NCI-H2081 (cell line): ENCODE measurements around the gene IFI30.
"Not testable (repeated sequence)": the region's sequence is repeated elsewhere in the genome, so short reads cannot be mapped to it uniquely, and the experiment has no call there.

ENCODE experiments used
- DNase-seq, 2 experiments: peaks; one replicate each; lab custom pipeline; 2025; lab: John Stamatoyannopoulos, UW

Gene IFI30

DNA sequence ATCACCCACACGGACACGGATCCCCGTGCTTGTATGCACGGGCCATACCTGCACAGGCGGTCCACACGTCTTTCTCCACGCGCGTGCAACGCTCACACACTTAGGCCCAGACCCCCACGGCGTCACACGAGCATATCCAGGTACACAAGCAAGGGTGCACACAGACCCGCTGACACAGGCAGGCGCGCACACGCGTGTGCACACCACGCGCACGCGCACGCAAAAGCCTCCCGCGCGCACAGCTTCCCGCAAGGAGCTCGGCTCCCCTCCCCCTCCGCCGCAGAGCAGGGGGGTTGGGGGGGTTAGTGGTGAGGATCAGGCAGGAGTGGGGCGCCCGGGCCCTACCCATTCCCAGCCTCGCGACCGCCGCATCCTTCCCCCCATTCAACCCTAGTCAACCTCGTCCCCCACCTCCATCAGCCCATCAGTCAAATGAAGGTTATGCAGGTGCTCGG is 29.8 kb downstream of the IFI30 start:
- peak; percentile 27 to 49 for DNase-seq

DNA sequence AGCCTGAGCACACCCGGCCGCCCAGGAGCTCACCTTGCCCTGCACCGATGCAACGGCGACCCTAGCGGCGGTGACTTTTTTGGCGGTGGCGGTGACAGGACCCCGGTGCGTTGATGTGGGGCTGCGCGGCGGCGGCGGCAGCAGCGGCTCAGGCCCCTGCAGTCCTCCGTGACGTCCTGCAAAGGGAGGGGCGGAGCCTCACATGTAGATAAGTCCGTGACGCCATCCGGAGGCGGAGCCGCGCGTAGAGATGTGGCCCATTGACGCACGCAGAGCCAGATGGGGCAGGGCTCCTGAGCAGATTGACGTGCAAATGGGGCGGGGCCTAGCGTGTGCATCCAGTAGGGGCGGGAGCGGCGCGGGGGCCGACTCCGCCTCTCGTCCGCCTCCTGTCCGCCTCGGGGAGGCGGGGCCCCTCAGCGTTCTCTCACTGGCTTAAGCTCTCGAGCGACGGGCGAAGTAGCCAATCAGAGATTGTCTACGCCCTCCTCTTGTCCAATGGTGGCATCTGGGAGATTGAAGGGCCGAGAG is 30.3 kb downstream of the IFI30 start, which contains the start of gene RAB3A:
Gene RAB3A, minus strand, starts transcription at position 180 of the 531 bp plus-strand sequence. CDS start 1,302 bp downstream, outside the sequence.
- peak; percentile 100 for DNase-seq

DNA sequence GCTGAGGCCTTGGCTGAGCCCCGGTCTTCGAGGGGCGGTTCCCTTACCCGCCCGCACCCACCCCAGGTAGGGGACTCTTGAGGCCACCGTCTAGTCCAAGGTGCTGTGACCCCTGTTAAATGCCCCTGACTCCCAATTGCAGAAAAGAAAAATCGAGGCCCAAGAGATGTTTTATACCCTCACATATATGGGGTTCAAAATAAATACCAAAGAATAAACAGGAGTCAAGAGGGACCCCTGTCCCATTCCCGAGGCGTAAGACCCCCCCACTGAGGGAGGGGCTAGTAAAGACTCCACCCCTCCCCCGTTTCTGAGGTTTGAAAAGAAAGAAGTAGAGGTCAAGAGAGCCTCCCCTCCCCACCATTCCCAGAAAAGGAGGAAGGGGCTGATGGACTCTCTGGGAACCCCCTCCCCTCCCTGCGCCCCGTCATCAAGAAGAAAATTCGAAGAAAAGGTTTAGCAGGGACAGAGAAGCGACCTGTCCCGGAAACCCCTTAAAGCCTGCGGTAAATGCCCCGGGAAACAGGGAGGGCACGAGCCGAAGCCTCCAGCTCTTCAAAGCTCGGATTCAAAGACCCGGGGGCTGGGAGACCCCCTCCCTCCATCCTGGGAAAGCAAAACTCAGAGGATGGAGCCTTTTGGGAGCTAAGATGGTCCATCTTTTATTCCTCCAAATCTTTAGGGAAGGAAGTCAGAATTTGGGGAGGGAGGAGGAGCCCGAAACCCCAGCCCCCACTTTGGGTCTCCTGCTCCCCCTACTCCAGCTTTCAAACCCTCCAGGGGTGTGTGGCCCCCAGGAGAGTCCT is 31.0 kb downstream of the IFI30 start:
- peak; percentile 77 to 80 for DNase-seq

- peak; percentile 46 to 54 for DNase-seq
These were observed 31.7 kb downstream of the IFI30 start for GRCh38 chr19:18205200-18205892.

- no peak for DNase-seq
These were observed 32.4 kb downstream of the IFI30 start for GRCh38 chr19:18206018-18206417.

DNA sequence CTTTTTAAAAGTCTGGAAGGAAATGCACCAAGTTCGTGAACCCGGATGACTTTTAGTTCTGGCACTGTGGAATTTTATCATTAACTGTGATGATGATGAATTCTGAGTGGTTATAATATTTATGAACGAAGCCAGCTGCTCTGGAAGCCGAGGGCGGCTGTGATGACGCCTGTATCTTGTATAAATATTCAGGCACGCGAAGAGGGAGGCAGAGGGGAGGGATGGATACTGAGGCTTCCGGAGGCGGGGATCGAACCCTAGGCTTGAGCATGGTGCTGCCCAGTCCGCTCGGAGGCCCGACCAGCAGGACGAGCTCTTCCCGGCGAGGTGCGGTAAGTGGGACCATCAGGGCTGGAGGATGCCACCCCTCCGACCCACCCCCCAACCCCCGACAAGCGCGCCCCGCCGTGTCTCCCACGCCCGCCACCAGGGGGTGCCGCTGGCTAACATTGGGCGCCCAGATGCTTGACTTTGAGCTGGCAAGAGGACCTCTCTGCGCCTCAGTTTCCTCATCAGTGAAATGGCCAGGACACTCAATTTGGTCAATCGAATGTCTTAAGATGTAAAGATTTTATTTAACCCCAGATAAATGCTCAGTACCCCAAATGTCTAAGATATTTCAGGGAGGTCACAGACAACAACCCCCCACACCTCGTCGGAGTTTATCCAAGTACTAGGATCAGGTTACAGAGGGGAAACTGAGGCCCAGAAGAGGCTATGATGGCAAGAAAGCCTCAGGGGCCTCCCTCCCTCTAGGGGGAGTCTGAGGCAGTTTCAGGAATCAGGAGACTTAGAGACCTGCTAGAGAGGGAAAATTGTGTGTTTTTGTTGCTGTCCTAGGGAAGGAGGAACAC is 34.7 kb downstream of the IFI30 start:
- DNase-seq = no peak

DNA sequence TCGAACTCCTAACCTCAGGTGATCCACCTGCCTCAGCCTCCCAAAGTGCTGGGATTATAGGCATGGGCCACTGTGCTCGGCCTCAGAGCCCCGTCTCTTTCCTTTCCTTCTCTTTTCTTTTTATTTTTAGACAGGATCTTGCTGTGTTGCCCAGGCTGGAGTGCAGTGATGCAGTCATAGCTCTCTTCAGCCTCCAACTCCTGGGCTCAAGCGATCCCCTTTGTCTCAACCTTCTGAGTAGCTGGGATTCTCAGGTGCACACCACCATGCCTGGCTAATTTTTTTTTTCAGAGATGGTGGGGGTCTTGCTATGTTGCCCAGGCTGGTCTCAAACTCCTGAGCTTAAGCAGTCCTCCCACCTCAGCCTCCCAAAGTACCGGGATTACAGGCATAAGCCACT is 36.3 kb downstream of the IFI30 start:
- DNase-seq = not testable (repeated sequence)

- no peak for DNase-seq
These were observed 38.1 kb downstream of the IFI30 start for GRCh38 chr19:18211683-18212082.

DNA sequence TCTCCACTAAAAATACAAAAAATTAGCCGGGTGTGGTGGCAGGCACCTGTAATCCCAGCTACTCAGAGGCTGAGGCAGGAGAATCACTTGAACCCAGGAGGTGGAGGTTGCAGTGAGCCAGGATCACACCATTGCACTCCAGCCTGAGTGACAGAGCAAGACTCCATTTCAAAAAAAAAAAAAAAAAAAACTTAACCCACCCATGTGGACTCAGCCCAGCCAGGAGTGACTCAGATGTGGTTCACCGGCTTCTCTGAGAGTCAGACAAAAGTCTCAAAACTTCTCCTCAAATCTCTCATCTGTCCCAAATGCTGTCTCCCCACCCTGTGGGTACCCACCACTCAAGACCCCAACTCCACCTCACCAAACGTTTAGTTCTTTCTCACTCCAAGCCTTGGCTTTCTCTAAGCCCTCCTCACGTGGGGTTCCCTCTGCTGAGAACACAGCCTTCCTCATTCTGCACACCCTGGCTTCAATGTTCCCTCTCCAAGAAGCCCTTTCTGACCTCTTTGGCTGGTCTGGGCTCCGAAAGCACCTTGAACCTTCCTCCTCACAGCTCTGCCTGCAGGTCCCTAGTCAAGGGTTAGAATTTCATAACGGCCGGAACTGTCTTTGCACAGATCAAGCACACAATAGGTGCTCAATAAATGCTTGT is 41.3 kb downstream of the IFI30 start:
- DNase-seq = no peak

DNA sequence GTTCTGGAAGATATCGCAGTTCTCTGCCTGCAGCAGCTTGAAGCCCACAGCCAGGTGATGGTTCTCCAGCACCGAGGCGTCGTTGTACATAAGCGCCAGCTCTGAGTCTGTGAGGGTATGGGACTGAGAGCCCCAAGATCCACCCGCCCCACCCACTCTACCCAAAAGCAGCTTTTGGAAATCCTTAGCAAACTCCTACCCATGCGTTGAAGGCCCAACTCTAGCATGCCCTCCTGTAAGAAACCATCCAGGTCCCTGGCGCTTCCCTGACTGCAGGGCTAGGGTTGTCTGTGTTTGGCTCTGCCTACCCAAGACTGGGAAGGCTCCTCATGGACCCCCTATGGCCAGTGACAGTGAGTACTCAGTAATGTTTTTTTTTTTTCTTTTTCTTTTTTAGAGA is 43.2 kb downstream of the IFI30 start:
- no peak for DNase-seq

DNA sequence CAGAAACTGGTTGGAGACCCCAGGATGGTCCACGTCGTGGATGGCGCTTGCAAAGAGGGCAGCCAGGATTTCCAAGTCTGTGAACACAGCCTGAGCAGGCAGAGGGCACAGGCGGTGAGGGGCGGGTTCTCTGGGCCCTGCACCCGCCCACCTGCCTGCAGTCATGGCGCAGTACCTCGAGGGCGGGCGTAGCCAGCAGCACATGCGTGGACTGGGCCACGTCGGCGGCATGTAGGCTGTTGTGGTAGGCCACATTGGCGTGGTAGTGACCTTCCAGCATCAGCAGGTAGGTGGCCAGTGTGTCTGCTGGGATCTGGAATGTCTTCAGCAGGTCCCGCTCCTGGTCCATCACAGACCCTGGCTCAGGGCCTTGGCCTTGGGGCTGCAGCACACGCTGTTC is 44.5 kb downstream of the IFI30 start:
- DNase-seq = no peak

DNA sequence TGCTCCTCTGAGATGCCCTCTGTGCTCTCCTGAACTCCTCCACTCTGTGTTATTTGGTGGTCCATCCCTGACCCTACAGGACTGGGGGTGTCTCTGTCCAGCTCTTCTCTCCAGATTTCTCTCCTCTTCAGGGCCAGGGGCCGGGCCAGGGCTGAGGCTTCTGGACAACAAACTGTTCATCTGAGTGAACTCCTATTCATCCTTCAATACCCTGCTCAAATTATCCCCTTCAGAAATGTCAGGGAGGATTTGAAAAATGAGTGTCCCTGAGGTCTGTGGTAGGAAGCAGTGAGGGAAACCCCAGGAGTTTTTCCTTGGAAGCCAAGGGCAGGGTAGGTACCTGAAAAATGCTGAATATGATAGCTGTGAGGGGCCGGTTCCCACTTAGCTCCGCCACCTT is 45.0 kb downstream of the IFI30 start:
- DNase-seq = no peak

- no peak for DNase-seq
These were observed 46.5 kb downstream of the IFI30 start for GRCh38 chr19:18219911-18220631.

DNA sequence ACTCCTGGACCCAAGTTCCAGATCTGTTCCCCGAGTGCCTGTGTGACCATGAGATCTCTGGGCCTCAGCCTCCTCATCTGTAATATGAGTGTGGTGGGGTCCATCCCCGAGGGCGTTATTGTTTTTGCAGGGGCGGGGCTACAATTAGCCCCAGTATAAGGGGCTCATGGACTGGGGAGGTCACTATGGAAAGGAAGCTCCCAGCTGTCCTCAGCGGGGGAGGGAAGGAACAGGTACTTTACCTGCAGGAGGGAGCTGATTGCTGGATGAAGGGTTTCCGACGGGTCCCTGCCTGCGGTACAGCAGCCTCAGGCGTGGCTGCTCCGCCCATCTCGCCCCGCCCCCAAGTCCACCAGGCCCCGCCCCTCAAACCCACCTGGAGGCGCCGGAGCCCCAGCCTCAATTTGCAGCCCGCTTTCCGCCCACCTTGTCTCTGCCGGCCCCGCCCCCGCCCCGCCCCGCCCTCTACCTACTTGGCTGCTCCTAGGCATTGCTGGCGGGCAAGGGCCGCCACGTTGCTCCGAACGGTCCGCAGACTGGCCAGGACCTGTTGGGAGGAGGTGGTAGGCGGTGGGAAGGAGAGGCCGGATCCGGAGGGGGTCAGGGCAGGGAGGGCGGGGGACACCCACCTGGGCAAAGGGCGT is 47.1 kb downstream of the IFI30 start:
- no peak for DNase-seq

DNA sequence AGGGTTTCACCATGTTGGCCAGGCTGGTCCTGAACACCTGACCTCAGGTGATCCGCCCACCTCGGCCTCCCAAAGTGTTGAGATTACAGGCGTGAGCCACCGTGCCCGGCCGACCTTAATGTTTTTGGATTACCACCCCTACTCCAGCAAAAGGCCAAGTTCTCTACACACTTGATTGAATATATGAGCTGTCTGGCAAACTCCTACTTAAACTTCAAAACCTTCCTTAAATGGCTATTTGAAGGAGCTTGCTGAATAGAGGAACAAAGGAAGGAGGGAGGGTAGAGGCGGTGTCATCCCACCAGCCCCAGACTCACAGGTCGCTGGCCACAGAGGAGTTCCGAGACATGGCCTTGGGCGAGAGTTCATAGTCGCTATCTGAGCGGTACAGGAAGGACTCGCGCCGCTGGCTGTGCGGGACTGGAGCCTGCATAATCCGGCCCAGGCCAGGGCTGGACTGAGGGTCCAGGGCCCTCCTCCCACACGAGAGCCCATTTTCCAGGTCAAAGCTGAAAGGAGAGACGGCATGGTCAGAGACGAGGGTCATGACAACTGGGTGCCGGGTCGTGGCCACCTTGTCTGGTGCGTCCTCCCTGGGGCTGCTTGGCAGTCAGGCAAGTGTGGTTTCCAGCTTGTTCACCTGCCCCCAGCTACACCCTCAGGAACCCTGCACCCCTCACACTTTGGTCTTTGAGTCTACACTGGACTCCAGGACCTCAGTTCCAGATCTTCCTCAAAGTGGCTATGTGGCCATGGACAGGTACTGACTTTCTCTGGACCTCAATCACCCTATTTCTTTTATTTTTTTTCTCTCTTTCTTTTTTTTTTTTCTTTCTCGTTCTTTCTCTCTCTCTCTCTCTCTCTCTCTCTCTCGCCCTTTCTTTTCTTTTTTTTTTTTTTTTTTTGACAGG is 48.5 kb downstream of the IFI30 start:
- DNase-seq = no peak

DNA sequence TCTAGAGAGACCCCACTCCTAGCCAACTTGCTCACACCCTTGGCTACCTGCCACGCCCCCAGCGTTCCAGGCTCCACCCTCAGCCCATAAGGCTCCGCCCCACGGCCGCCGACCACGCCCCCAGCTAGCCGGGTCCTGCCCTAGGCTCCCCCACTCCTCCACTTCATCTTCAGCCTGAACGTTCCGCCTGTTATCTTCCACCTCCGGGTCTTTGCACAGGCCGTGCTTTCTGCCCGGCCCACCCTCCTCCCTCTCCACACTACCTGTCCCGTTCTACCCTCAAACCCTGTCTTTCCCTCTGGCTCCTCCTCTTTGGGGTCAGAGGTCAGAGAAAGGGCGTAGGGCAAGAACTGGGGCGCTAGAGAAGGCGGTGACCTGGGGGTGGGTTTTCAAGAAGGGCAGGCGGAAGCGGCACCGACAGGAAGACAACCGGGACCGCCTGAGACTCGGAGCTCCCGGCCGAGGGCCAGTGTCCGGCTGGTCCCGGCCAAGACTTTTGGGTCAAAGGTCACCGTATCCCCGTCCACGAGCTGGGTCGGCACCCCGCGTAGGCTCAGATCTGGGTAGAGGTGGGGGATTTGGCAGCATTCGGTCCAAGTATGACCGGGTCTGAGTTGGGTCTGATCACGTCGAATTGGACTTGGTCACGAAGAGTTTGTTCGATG is 50.4 kb downstream of the IFI30 start:
- DNase-seq = peak in 1 of 2 experiments; percentile 17

DNA sequence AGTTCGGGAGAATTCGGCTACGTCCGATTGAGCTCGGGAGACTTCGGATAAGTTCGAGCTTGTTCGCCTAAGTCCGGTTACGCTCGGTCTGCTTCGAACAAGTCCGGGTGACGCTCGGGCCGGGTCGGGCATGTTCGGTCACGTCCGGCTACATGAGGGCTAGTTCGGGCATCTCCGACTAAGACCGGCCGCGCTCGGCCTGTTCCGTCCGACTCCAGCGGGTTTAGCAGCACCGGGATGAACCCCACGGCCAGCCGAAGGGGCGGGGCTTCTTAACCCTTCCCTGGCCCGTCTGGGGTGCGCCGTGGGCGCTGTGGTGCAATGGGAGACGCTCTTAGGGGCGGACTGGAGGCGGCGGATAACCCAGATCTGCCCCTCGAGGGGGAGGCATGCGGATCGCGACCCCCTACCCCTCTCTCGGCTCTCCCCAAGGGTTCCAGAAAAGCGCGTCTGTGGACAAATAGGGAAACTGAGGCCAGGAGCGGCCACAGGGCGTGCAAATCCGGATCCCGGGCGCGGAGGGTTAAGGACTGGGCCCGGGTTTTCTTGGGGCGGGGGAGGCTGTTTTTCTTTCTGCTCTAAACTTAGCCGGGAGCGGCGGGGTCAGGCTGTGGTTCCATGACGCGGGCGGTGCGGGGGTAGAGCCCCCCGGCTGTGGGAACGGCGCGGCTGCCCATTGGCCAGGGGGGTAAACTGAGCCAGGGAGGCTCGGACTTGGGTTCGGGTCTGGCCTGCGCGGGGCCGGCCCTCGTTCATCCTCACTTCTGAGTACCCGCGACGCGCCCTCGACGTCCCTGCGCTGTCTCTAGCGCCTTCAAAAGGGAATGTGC is 51.1 kb downstream of the IFI30 start:
- DNase-seq = peak; percentile 97 to 98

DNA sequence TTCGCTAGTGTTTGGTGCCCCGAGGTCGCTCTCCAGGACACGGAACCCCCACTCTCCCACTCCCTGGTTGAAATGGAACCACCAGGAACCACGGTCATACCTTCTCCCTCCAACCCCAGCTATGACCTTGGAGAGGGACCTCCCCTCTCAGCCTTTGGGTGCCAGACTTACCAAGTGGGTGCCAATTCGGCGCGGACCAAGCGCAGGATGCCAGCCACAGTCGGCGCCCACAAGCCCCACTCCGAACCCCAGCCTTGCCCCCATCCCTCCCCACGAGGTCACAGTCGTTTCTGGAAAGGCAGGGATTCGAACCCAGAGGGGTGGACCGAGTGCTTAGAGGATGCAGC is 51.7 kb downstream of the IFI30 start:
- DNase-seq = no peak
